IMR-90 (cell line): ENCODE results near the gene AGAP1. TPM values are rescaled to one million over a fixed set of nuclear protein-coding genes. Genes with fewer than 3 reads are reported as not detected.

Experiments used
- ATAC-seq: fragments of 200-7000 bp; cut with Tn5 transposase; 2 replicates; pipeline ENCODE4 v1.9.1; 2020; ENCODE audit warnings: low read depth, mild to moderate bottlenecking, moderate library complexity
- BruUV-seq: library from RNA; stranded (reverse); fragments of 400-500 nt; replicated peaks from 2 replicates; lab custom pipeline; 2021; lab: Mats Ljungman, UMichigan
- CTCF ChIA-PET: fragments of 300-600 bp; formaldehyde crosslinking; extraction: SDS; loops from one replicate; lab custom pipeline; 2021; ENCODE audit warnings: antibody characterized with exemption; lab: Yijun Ruan, JAX
- POLR2A ChIA-PET: fragments of 300-600 bp; sonication (Branson Sonifier 250); formaldehyde crosslinking; loops from one replicate; lab custom pipeline; 2022; ENCODE audit warnings: antibody characterized with exemption; ENCODE audit not compliant: unreplicated experiment; lab: Charles Lee
- DNase-seq: peaks from one replicate; pipeline ENCODE4 v3.0.0; 2013
- H2AFZ ChIP-seq: replicated peaks from 2 replicates; pipeline ENCODE3; 2013; ENCODE audit warnings: low read length, mild to moderate bottlenecking; ENCODE audit not compliant: poor library complexity
- H2AK5ac ChIP-seq: 2 replicates; pipeline ENCODE4 v1.6.1; 2013; ENCODE audit warnings: low read depth, low read length, inconsistent platforms
- H2AK9ac ChIP-seq: replicated peaks from 2 replicates; pipeline ENCODE3; 2013; ENCODE audit warnings: mild to moderate bottlenecking, low read depth, low read length, moderate library complexity; ENCODE audit not compliant: poor library complexity
- H2BK120ac ChIP-seq: 2 replicates; pipeline ENCODE4 v1.6.1; 2013; ENCODE audit warnings: low read depth, low read length, inconsistent platforms
- H2BK15ac ChIP-seq: 3 replicates; pipeline ENCODE4 v1.6.1; 2013; ENCODE audit warnings: low read depth, low read length, inconsistent platforms
- H2BK20ac ChIP-seq: 2 replicates; pipeline ENCODE4 v1.6.1; 2013; ENCODE audit warnings: low read depth, mild to moderate bottlenecking, inconsistent platforms, low read length, moderate library complexity
- H2BK5ac ChIP-seq: 2 replicates; pipeline ENCODE4 v1.6.1; 2013; ENCODE audit warnings: mild to moderate bottlenecking, low read depth, low read length, inconsistent platforms; ENCODE audit not compliant: poor library complexity, severe bottlenecking
- H3K14ac ChIP-seq: replicated peaks from 2 replicates; pipeline ENCODE4 v1.6.1; 2013; ENCODE audit warnings: low read depth, low read length, inconsistent platforms
- H3K18ac ChIP-seq: 2 replicates; pipeline ENCODE4 v1.6.1; 2013; ENCODE audit warnings: low read depth, low read length, control low read depth
- H3K23ac ChIP-seq: 2 replicates; pipeline ENCODE4 v1.6.1; 2013; ENCODE audit warnings: low read depth, low read length, inconsistent platforms
- H3K27ac ChIP-seq: 2 replicates; pipeline ENCODE4 v1.5.1; 2013; ENCODE audit warnings: mild to moderate bottlenecking, control low read depth, low read length; ENCODE audit not compliant: insufficient read depth
- H3K27me3 ChIP-seq: 2 replicates; pipeline ENCODE4 v1.6.1; 2013; ENCODE audit warnings: low read length; ENCODE audit not compliant: control insufficient read depth, insufficient read depth
- H3K36me3 ChIP-seq: 2 replicates; pipeline ENCODE4 v1.6.1; 2013; ENCODE audit warnings: low read length, mixed read lengths; ENCODE audit not compliant: control insufficient read depth, insufficient read depth
- H3K4ac ChIP-seq: 2 replicates; pipeline ENCODE4 v1.6.1; 2013; ENCODE audit warnings: low read depth, low read length, inconsistent platforms
- H3K4me1 ChIP-seq: 2 replicates; pipeline ENCODE4 v1.6.1; 2013; ENCODE audit warnings: low read length, mixed read lengths; ENCODE audit not compliant: control insufficient read depth, insufficient read depth
- H3K4me2 ChIP-seq: 2 replicates; pipeline ENCODE4 v1.6.1; 2013; ENCODE audit warnings: low read depth, mild to moderate bottlenecking, control low read depth, low read length, moderate library complexity
- H3K4me3 ChIP-seq: 2 replicates; pipeline ENCODE4 v1.5.1; 2013; ENCODE audit warnings: low read depth, mild to moderate bottlenecking, control low read depth, low read length, moderate library complexity; ENCODE audit not compliant: insufficient read depth
- H3K56ac ChIP-seq: 2 replicates; pipeline ENCODE4 v1.6.1; 2013; ENCODE audit warnings: low read length, inconsistent platforms; ENCODE audit not compliant: insufficient read depth; ENCODE audit errors: extremely low read depth
- H3K79me1 ChIP-seq, 2 experiments: 2 replicates each; pipeline ENCODE4 v1.6.1; 2013; ENCODE audit warnings: low read length in 2 of 2, inconsistent platforms in 1 of 2, low read depth in 1 of 2
- H3K9ac ChIP-seq: 2 replicates; pipeline ENCODE4 v1.6.1; 2013; ENCODE audit warnings: low read depth, low read length, control low read depth
- H3K9me1 ChIP-seq: 2 replicates; pipeline ENCODE4 v1.6.1; 2013; ENCODE audit warnings: low read length, inconsistent platforms; ENCODE audit not compliant: insufficient read depth
- H3K9me3 ChIP-seq: 2 replicates; pipeline ENCODE4 v1.6.1; 2013; ENCODE audit warnings: low read length; ENCODE audit not compliant: control insufficient read depth, insufficient read depth
- H4K20me1 ChIP-seq: 2 replicates; pipeline ENCODE4 v1.6.1; 2013; ENCODE audit warnings: low read length, inconsistent platforms; ENCODE audit not compliant: insufficient read depth
- H4K5ac ChIP-seq: 2 replicates; pipeline ENCODE4 v1.6.1; 2013; ENCODE audit warnings: mild to moderate bottlenecking, low read depth, low read length, control low read depth
- H4K8ac ChIP-seq, 2 experiments: 2 replicates each; pipeline ENCODE4 v1.6.1; 2013; ENCODE audit warnings: low read depth in 2 of 2, low read length in 2 of 2, control low read depth in 1 of 2, inconsistent platforms in 1 of 2
- H4K91ac ChIP-seq: 2 replicates; pipeline ENCODE4 v1.6.1; 2013; ENCODE audit warnings: low read depth, low read length, inconsistent platforms; ENCODE audit not compliant: insufficient read depth
- CEBPB ChIP-seq: IDR thresholded peaks from 2 replicates; pipeline ENCODE4 v1.6.1; 2012; ENCODE audit warnings: low read depth, low read length, improper control_type of control experiment
- ELK1 ChIP-seq: fragments of 150-350 bp; IDR thresholded peaks from 2 replicates; pipeline ENCODE4 v1.6.1; 2016; ENCODE audit warnings: low read depth, mild to moderate bottlenecking, low read length, moderate library complexity, borderline replicate concordance
- FOS ChIP-seq: fragments of 150-350 bp; IDR thresholded peaks from 2 replicates; pipeline ENCODE4 v1.6.1; 2016; ENCODE audit warnings: low read depth, low read length
- WGBS, 2 experiments: methylation state at CpG; one replicate each; pipeline versions ENCODE4 v1.1.5 to v1.1.7; 2013; ENCODE audit warnings: missing lambda C conversion rate in 2 of 2; ENCODE audit not compliant: insufficient read length in 1 of 2; ENCODE audit errors: extremely low coverage in 2 of 2; 5-methylcytosine and 5-hydroxymethylcytosine counted together
- dilution Hi-C: fragments of 300-500 bp; cut with HindIII; formaldehyde crosslinking; loops from one replicate; pipeline ENCODE4 v1.14.3; 2018; ENCODE audit warnings: low sequenced_read_pairs; ENCODE audit not compliant: unreplicated experiment
- in situ Hi-C: fragments of 300-500 bp; cut with MboI; formaldehyde crosslinking; loops from 3 replicates; pipeline ENCODE4 v1.14.3; 2019; ENCODE audit warnings: low sequenced_read_pairs, inconsistent platforms, mixed read lengths
- intact Hi-C: fragments of 100-400 bp; cut with micrococcal nuclease; formaldehyde crosslinking; loops from 2 replicates; pipeline ENCODE4 v1.10.0; 2022
- polyA plus RNA-seq, 3 experiments: library from polyadenylated mRNA; depleted of rRNA; stranded (reverse); fragments of >200 nt; gene quantifications; 2 replicates each; pipeline ENCODE4 v1.2.3, GENCODE V29; 2012; ENCODE audit warnings: low replicate concordance in 1 of 3
- total RNA-seq: library from RNA; depleted of rRNA; stranded (reverse); fragments of >200 nt; gene quantifications from 2 replicates; pipeline ENCODE4 v1.2.3, GENCODE V29; 2012

The AGAP1 gene
- total and polyA plus RNA-seq, 2 of the 4 experiments (the other 2 are of a cell fraction), result 15.1 to 16.4 TPM

GRCh38 chr2:236136538-236136937 is 642.7 kb downstream of the AGAP1 start:
- Histone ChIP-seq H2BK15ac (no peak overlapping the region), H2BK120ac (no peak overlapping the region), H3K4me2 (no peak overlapping the region), H3K9me1 (no peaks in the 10 kb centered on the region), H2BK20ac (no peak overlapping the region), H2BK5ac (no peak overlapping the region), H4K8ac (no peak overlapping the region), H3K27ac (no peak overlapping the region), H3K27me3 (no peaks in the 10 kb centered on the region; the same call in 1 of the 2 replicates), H3K4me3 (no peak overlapping the region), H3K23ac (no peak overlapping the region), H4K91ac (no peak overlapping the region), H3K18ac (no peak overlapping the region), H3K9me3 (no peaks in the 10 kb centered on the region), H2AK5ac (no peak overlapping the region), H3K4ac (no peak overlapping the region), H4K5ac (no peak overlapping the region), H3K79me1 (no peaks in the 10 kb centered on the region), H3K36me3 (no peaks in the 10 kb centered on the region), H3K56ac (no peak overlapping the region), H3K9ac (no peak overlapping the region), H3K14ac (no peak overlapping the region), H2AK9ac (no peak overlapping the region), H2AFZ (no peak overlapping the region), H3K4me1 (no peaks in the 10 kb centered on the region), H4K20me1 (no peaks in the 10 kb centered on the region)
- DNase-seq (no peak), ATAC-seq (no peak)
- TF ChIP-seq ELK1 (no peak), CEBPB (no peak), FOS (no peak)
- BruUV-seq, result no TSS peak
- dilution Hi-C loops (no loop called here), in situ Hi-C loops (no loop called here), intact Hi-C loops (no loop called here)
- POLR2A ChIA-PET, result no interaction called here
- CTCF ChIA-PET, result no interaction called here
- 88% methylated on average over 11 of the region's 19 CpGs; no CpG with 5 or more reads in 1 of the 2 experiments for WGBS, 2 experiments
